HTERT RPE-1 (cell line): ENCODE data around the gene OR10H5.
"Not testable (repeated sequence)": the region's sequence is repeated elsewhere in the genome, so short reads cannot be mapped to it uniquely, and the experiment has no call there.

Experiments used
- in situ Hi-C: fragments of 300-500 bp; cut with MboI; formaldehyde crosslinking; loops from 4 replicates; pipeline ENCODE4 v1.14.3; 2020; ENCODE audit warnings: low sequenced_read_pairs

Gene OR10H5, protein sequence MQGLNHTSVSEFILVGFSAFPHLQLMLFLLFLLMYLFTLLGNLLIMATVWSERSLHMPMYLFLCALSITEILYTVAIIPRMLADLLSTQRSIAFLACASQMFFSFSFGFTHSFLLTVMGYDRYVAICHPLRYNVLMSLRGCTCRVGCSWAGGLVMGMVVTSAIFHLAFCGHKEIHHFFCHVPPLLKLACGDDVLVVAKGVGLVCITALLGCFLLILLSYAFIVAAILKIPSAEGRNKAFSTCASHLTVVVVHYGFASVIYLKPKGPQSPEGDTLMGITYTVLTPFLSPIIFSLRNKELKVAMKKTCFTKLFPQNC

DNA sequence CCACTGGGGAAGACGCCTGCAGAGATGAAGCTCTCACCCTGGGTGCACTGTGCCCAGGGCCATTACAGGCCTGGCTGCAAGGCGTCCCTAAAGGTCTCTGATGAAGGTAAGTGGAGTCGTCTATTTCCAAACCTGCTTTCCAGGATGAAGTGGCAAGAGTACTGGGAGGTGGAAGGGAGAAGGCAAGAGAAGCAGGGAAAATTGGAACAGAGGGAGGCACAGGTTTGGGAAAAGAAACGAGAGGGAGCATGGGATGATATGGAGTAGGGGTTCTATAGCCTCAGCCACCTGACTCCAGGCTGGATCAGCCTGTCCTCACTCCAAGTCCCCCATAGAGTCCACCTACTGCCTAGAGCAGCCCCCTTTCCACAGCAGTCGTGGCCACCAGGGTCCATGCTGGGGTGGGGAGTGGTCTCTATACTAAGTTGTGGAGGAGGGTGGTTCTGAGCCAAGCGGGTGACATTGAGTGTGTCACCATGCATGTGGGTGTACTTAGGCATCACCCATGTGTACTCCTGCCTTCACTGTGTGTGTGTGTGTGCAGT lies at the start of gene OR10H5:
Gene OR10H5, plus strand, starts transcription at position 51 of the 545 bp plus-strand sequence. CDS start 6,388 bp downstream, outside the sequence.
- in situ Hi-C loops: no loop called here

DNA sequence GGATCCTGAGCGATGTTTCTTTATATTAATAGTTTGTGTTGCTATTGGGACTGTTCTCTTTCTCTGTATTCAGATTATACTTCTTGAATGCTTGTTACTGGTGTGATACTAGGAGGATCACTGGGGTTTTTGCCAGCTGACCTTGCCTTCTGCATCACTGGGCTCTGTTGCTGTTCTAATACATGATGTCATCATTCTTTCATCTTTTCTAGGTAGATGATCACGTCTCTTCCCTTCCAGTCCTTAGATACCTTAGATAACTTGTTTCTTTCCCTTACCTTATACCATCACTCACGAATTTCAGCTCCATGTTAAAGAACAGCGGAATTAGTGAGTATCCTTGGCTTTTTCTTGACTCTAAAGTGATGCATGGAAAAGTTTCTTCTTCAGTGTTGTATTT lies 49.7 kb upstream of the OR10H5 start, which contains the start of gene OR10H3:
Gene OR10H3, plus strand, starts transcription at position 264 of the 400 bp plus-strand sequence. CDS start 3,408 bp downstream, outside the sequence.
- in situ Hi-C loops: no loop called here

DNA sequence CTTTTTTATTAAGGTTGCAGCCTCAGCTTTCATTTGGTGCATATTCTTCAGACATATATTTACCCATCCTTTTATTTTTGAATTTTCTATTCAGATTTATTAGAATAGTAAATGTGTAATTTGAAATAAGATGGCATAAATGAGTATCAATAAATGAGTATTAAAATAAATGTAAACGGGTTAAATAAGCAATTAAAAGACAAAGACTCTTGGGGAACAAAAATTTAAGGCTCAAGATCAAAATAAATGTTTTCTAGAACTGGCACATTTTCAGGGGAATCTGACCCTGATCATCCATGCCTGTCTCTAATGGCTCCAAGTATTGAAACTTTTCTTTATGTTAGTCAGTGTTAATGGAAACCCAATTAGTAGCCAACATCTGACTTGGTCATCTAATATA lies 46.7 kb upstream of the OR10H5 start:
- in situ Hi-C loops: no loop called here

DNA sequence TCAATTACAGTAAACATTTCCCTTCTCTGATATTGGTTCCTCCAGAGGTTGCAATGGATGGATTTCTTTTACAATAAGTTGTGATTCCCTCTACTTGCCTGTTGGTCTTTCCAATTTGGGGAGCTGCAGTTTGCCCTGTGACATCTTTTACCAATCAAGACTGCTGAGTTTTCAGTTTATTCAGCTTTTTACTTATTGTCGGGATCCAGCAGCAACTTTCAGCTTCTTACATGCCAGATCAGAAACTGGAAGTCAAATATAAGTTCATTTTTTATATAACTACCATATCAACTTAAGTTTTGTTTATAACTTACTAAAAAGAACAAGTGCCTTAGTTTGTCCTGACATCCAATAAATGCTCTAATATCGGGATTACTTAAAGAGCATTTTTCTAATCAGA lies 39.2 kb upstream of the OR10H5 start:
- in situ Hi-C loops: no loop called here

DNA sequence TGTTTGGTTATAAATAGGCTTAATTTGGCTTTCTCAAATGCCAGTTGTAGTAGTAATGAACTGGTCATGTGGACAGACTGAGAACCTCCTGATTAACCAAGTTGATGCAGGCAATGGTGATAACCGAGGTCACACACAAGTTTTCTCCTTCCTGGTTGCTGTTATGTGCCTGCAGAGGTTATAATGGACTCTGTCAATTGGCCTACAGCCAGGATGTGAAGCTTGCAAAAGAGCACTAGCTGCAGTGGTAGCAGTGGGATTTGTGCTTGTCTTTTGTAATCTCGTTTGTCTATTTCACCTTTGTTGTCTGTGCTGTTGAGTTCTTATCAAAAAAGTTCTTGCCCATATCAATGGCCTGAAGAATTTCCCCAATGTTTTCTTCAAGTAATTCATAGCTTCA lies 29.1 kb upstream of the OR10H5 start:
- in situ Hi-C loops: no loop called here

DNA sequence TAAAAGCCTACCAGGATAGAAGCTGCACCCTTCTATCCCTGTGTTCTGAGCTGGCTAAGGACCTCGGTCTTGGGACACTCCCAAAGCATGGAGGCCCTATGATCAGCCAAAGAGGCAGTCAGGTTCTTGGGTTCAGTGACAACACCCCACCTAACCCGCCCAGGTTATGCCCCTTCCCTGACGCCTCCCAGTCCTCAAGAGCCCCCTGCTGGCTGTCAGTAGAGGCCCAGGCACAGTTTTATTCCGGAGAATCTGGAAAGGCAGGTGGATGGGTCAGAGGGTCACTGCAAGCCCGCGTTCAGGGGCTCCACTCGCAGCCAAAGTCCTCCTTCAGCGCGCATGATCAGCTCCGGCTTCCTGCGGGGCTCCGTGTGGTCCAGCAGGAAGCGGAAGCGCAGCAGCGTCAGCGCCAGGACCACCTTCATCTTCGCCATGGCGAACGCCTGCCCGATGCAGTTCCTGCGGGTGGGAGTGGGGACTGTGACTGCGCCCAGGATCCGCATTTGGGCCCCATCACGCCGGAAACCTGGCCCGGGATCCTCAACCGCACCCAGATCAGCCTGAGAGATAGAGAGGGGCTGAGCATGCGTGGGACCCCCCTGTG lies 27.4 kb upstream of the OR10H5 start:
- in situ Hi-C loops: no loop called here

DNA sequence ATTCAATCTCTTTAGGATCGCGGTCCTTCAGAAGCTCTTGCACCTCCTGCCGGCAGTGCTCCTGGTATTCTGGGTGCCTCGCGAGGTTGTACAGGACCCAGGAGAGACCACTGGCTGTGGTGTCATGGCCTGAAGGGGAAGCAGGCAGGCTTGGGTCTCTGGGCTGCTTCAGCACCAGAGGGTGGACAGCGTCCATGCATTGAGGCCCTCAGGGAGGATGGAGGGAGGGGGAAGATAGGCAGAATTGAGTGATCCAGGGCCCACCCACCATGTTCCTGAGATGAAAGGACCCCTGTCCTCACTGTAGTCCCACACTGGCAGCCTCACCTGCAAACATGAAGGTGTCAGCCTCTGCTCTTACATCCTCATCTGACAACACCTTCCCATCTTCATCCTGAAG lies 17.9 kb upstream of the OR10H5 start:
- in situ Hi-C loops: no loop called here

DNA sequence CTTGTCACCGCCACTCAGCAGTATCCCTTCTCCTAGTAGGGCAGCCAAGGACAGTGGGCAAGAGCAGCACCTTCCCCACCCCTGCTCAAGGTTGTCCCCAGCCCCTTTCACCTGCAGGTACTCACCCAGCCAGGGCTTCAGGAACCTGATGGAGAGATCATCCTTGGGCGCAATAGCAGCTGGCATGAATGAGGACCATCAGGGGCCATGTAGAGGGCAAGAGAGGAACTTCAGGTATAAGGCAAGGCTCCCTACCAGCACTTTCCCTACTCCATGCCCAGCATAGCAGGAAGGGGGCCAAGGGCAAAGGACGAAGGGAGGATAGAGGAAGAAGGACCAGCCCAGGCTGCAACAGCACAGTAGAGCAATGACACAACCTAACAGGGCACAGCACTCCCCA lies 13.3 kb upstream of the OR10H5 start:
- in situ Hi-C loops: not testable (repeated sequence)

DNA sequence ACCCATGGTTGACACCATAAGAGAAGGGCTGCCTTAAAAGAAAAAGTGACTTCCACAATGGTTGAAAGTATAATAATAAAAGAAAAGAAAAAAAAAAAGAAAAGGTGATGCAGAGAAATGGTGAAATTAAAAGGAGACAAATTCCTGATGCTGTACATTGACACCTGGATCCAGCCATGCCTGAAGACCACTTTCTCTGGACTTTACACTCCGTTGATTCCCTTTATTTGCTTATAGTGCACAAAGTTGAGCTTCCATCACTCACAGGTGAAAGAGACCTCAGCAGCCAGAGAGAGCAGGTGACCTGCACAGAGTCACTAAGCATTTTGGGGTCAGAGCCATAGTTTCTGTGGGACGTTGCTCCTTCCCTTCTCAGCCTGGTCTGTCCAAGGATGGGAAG lies 12.2 kb upstream of the OR10H5 start:
- in situ Hi-C loops: no loop called here

DNA sequence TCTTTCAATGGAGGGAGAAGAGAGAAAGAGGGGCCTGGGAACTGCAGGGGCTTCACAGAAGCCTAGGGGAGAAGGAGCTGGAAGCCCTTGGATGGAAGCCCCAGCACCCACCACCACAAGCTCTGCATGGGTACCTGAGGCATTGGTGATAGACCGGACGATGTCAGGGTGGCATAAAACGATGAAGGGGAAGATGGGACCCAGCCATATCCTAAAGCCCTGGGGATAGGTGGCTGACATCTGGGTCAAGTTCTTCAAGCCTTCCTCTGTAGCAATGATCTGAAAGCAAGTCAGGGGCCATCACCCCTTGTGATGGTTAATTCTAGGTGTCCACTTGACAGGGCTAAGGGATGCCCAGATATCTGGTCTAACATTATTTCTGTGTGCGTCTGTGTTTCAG lies 11.2 kb upstream of the OR10H5 start:
- in situ Hi-C loops: no loop called here

DNA sequence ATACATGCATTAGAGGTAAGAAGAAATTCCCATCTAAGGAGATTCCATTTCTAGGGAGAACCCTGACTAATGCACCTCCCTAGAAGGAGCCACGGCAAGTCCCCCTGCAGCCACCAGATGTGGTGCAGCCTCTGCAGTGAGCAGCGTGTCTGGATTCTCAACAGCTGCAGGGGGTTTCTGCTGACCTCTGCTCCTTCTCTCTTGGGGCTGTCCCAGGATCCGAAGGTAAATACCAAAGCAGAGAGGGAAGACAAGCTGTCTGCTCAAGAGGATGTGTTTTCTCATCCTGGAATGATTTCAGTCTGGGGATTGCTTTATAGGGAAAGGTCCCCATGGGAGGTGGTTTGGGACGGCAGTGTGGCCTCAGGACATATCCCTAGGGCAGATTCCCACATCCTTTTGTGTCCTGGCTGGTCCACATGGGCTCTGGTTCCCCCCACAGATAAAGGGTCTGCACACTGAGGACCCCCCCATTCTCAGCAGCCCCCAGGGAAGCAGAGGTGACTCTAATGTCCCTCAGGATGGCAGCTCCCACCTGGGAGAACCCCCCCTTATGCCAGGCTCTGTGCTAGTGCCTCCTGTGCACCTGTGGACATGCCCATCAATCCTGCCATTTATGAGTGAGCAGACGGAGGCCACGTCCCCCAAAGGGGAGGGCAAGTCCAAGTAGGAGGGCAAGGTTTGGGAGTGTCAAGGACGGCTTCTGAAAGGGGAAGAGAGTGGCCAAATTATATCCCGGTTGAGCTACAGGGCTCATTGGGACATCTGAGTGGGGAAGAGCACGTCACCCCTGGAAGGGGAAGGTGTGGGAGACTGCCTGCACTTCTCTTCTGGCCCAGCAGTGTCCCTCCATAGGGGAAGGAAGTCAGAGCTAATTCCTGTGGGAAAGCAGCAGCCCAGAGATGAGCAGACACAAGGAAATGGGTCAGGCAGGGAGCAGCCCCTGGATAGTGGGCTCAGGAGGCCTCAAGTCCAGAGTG lies 10.2 kb upstream of the OR10H5 start:
- in situ Hi-C loops: no loop called here

DNA sequence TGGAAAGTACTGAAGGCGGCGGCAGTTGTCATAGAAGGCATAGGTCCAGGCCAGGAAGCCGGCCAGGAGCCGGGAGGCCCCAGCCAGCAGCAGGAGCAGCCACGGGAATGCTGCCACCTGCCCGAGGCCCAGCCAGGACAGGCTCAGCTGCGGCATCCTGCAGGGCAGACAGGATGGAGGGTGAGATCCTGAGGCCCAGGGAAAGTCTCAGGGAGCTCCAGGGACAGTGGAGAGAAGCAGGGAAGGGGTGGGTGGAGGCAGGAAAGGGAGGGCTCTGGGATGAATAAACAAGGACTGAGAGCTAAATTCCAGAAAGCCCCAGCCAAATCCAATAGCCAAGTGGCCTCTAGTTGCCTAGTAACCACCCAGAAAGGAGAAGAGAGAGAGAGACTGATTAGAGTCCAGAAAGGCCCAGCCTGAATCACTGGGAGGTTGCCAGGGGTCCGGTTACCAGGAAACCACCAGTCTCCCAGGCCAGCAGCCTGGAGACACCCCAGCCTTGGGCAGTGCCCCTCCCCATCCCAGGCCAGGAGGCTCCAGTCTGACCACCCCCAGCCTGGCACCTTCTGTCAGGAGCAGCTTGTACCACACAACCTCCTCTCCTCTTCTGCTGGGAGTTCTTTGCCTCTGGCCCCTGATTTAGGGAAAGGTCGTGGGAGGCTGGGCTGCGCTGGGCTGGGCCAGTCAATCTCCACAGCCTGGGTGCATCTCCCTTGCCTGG lies 7.5 kb upstream of the OR10H5 start:
- in situ Hi-C loops: no loop called here

DNA sequence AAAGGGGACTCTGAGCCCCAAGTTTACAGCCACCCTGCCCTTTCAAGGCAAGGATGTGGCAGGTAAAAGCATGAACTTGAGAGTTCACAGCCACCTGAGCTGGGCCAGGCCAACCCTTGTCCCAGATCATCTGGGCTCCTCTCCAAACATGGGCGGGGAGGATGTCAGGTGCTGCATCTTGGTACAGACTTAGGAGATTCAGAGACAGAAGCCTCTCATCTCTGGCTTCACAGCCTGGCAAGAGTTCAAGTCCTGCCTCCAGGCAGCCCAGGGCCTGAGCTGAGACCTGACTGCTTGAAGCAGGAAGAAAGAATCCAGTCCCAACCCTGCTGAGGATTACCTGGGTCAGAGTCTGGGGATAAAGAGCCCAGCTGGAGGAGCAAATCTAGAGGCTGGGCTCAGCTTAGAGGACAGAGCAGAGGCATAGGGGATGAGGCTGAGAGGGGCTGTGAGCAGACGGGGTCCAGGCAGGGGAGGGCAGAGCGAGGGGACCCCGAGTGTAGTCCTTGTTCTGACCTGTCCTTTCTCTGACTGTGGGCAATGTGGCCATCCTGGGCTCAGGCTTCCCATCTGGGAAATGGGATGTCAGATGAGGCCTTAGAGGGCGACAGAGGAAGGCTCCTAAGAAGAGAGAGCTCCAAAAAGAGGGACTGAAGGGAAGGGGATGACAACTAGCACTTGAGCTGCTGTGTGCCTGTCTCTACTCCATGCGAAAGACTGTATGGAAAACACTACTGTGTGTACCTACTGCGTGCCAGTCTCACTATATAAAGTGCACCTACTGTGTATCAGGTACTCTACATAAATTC lies 6.6 kb upstream of the OR10H5 start:
- in situ Hi-C loops: no loop called here

DNA sequence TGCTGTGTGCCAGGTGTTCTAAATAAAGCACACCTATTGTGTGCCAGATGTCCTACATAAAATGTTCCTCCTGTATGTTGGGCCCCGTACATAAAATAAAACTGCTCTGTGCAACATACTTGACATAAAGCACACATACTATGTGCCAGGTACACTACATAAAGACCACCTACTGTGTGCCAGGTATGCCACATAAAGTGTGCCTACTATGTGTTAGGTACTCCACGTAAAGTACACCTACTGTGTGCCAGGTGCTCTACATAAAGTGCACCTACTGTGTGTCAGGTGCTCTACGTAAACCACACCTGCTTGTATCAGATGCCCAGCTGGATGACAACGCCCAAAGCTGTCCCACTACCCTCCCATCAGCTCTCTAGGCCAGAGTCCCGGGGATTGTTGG lies 5.8 kb upstream of the OR10H5 start:
- in situ Hi-C loops: no loop called here

DNA sequence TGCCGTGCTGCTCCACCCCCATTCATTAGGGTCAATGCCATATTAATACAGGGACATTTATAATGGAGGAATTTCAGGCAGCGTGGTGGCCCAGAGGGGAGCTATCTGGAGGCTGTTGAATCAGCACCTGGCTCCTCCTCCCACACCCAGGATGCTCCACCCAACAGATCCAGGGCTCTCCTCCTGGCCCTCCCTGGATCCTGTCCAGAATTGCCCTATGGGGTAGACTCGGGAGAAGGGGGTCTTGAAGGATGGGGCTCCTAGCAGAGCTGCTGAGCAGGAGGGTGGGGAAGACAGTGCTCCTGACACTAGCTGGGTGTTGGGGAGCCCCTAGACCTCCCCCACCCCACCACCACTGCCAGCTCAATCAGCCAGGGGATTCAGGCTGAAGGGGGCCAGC lies 5.2 kb upstream of the OR10H5 start:
- in situ Hi-C loops: no loop called here

DNA sequence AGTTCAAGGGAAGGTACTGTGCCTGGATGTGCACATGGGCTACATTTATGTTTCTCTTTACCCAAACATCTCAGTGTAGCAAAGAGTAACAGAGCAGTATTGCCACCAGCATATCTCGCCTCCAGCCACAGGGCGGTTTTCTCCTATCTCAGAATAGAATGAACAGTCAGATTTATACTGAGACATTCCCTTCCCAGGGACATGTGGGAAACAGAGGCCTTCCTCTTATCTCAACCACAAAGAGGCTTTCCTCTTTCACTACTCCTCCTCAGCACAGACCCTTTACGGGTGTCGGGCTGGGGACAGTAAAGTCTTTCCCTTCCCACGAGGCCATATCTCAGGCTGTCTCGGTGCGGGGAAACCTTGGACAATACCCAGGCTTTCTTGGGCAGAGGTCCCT lies 4.6 kb upstream of the OR10H5 start:
- in situ Hi-C loops: not testable (repeated sequence)

DNA sequence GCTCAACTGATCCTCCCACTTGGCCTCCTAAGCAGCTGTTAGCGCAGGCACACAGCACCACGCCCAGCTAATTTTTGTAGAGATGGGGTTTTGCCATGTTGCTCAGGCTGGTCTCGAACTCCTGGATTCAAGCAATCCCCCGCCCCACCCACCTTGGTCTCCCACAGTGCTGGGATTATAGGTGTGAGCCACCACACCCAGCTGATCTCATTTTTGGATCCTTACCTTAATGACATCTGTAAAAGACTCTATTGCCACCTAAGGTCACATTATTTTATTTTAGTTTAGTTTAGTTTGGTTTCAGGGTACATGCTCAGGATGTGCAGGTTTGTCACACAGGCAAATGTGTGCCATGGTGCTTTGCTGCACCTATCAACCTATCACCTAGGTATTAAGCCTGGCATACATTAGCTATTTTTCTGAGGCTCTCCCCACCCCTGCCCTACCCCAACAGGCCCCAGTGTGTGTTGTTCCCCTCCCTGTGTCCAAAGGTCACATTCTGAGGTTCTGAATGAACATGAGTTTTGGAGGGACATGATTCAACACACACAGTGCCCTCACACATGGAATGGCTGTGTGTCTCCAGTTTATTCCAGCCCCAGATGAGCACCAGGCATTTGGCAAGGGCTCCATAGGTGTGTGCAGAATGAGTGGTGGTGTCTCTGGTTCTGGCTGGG lies 1.3 kb downstream of the OR10H5 start:
- in situ Hi-C loops: no loop called here

DNA sequence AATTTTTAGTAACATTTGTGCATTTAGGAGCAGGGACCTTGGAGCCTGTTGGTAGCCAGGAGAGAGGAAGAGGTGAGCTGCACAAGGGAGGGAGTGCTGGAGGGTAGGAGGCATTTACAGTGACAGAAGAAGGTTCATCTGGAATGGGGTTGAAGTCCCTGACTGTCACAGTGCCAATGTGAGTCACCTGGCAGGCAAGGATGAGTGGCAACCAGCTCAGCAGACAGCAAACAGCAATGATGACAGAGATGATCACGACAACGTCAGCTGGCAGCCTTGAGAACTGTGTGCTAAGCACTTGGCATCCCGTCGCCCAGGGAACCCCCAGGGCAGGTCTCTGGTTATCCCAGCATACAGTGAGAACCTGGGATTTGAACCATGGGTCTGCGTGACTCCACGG lies 2.6 kb downstream of the OR10H5 start:
- in situ Hi-C loops: no loop called here

DNA sequence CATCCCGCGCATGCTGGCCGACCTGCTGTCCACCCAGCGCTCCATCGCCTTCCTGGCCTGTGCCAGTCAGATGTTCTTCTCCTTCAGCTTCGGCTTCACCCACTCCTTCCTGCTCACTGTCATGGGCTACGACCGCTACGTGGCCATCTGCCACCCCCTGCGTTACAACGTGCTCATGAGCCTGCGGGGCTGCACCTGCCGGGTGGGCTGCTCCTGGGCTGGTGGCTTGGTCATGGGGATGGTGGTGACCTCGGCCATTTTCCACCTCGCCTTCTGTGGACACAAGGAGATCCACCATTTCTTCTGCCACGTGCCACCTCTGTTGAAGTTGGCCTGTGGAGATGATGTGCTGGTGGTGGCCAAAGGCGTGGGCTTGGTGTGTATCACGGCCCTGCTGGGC lies 6.8 kb downstream of the OR10H5 start:
- in situ Hi-C loops: not testable (repeated sequence)
